DND-41 (cell line): ENCODE results near the gene TMEM245.

Source experiments
- EZH2 ChIP-seq: IDR thresholded peaks from 3 replicates; pipeline ENCODE4 v1.6.1; 2012; ENCODE audit warnings: borderline replicate concordance, low read depth, mild to moderate bottlenecking, moderate library complexity, low read length, inconsistent platforms; ENCODE audit not compliant: severe bottlenecking
- TF ChIP-seq, protein P1 (sequence below): IDR thresholded peaks from 2 replicates; pipeline ENCODE4 v1.5.1; 2012; ENCODE audit warnings: borderline replicate concordance, low read length, moderate library complexity, mild to moderate bottlenecking; ENCODE audit not compliant: poor library complexity, severe bottlenecking; ENCODE audit errors: extremely low read depth

DNA sequence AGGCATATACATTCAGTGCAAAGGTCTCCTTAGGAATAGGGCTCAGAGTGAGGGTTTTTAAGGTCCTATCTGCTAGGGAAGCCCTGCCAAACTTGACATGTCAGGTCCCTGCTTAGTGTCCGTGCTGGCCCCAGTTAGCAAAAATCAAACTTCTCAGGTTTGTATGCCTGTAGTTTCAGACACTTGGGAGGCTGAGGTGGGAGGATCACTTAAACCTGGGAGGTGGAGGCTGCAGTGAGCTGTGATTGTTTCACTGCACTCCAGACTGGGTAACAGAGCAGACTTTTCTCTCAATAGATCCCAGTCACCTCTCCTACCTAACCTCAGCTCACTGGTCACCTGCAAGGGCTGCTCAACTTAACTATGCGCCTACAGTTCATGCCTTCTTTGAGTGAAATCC, 18.7 kb upstream of the TMEM245 start:
- TF ChIP-seq, protein P1, sequence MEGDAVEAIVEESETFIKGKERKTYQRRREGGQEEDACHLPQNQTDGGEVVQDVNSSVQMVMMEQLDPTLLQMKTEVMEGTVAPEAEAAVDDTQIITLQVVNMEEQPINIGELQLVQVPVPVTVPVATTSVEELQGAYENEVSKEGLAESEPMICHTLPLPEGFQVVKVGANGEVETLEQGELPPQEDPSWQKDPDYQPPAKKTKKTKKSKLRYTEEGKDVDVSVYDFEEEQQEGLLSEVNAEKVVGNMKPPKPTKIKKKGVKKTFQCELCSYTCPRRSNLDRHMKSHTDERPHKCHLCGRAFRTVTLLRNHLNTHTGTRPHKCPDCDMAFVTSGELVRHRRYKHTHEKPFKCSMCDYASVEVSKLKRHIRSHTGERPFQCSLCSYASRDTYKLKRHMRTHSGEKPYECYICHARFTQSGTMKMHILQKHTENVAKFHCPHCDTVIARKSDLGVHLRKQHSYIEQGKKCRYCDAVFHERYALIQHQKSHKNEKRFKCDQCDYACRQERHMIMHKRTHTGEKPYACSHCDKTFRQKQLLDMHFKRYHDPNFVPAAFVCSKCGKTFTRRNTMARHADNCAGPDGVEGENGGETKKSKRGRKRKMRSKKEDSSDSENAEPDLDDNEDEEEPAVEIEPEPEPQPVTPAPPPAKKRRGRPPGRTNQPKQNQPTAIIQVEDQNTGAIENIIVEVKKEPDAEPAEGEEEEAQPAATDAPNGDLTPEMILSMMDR, result no peak
- TF ChIP-seq EZH2, result no peak
